Raji (cell line): ENCODE results near the gene SLC5A10.

Experiments used
- POLR2A ChIP-seq: IDR thresholded peaks from 2 replicates; pipeline ENCODE4 v1.6.1; 2011; ENCODE audit warnings: low read depth, low read length, control low read depth; ENCODE audit not compliant: insufficient read depth

SLC5A10 gene

GRCh38 chr17:18984273-18985114 is 32.5 kb downstream of the SLC5A10 start:
- TF ChIP-seq POLR2A = no peak

- no peak for TF ChIP-seq POLR2A
Measured at GRCh38 chr17:18985475-18985874, 33.5 kb downstream of the SLC5A10 start.

GRCh38 chr17:18986541-18987229 is 34.7 kb downstream of the SLC5A10 start:
- no peak for TF ChIP-seq POLR2A

- TF ChIP-seq POLR2A = no peak
Measured at GRCh38 chr17:18987230-18987610, 35.3 kb downstream of the SLC5A10 start.

GRCh38 chr17:18987862-18988545 is 36.0 kb downstream of the SLC5A10 start:
- no peak for TF ChIP-seq POLR2A

GRCh38 chr17:18988546-18989173 is 36.7 kb downstream of the SLC5A10 start:
- TF ChIP-seq POLR2A = no peak

GRCh38 chr17:18990331-18990730 is 38.4 kb downstream of the SLC5A10 start:
- TF ChIP-seq POLR2A = no peak

- TF ChIP-seq POLR2A = no peak
Measured at GRCh38 chr17:18991531-18992315, 39.8 kb downstream of the SLC5A10 start.

- TF ChIP-seq POLR2A = no peak
Measured at GRCh38 chr17:18992454-18993130, 40.6 kb downstream of the SLC5A10 start.

- no peak for TF ChIP-seq POLR2A
Measured at GRCh38 chr17:18993905-18994526, 42.1 kb downstream of the SLC5A10 start.

- no peak for TF ChIP-seq POLR2A
Measured at GRCh38 chr17:18994631-18995030, 42.7 kb downstream of the SLC5A10 start.

- TF ChIP-seq POLR2A = no peak
Measured at GRCh38 chr17:18995220-18995619, 43.3 kb downstream of the SLC5A10 start.

GRCh38 chr17:18996458-18996857 is 44.5 kb downstream of the SLC5A10 start:
- no peak for TF ChIP-seq POLR2A
